Esophagus (tissue), 2 donors: Measurements from ENCODE around the gene LMNTD2. TPM values are rescaled to one million over a fixed set of nuclear protein-coding genes. Genes with fewer than 3 reads are reported as not detected.

Experiments used
- H3K27ac ChIP-seq, 2 donors: one replicate each; pipeline ENCODE4 v1.5.1; 2013; ENCODE audit warnings: low read depth in 2 of 2, mild to moderate bottlenecking in 2 of 2, inconsistent platforms in 1 of 2, low read length in 1 of 2, moderate library complexity in 1 of 2
- H3K27me3 ChIP-seq, 2 donors: one replicate each; pipeline ENCODE4 v1.6.1; 2013; ENCODE audit warnings: low read length in 2 of 2, control low read depth in 1 of 2, mild to moderate bottlenecking in 1 of 2; ENCODE audit not compliant: insufficient read depth in 2 of 2, control insufficient read depth in 1 of 2
- H3K36me3 ChIP-seq, 2 donors: one replicate each; pipeline ENCODE4 v1.6.1; 2013; ENCODE audit warnings: low read length in 1 of 2; ENCODE audit not compliant: control insufficient read depth in 2 of 2, insufficient read depth in 2 of 2
- H3K4me1 ChIP-seq, 2 donors: one replicate each; pipeline ENCODE4 v1.6.1; 2013; ENCODE audit warnings: low read length in 1 of 2; ENCODE audit not compliant: control insufficient read depth in 2 of 2, insufficient read depth in 2 of 2
- H3K4me3 ChIP-seq, 2 donors: one replicate each; pipeline ENCODE4 v1.5.1; 2013; ENCODE audit warnings: low read length in 2 of 2, mild to moderate bottlenecking in 2 of 2, low read depth in 1 of 2, moderate library complexity in 1 of 2
- H3K9me3 ChIP-seq, 2 donors: one replicate each; pipeline ENCODE4 v1.6.1; 2013; ENCODE audit warnings: mild to moderate bottlenecking in 2 of 2, low read depth in 1 of 2, low read length in 1 of 2, moderate library complexity in 1 of 2; ENCODE audit not compliant: control insufficient read depth in 2 of 2, insufficient read depth in 1 of 2
- WGBS, 2 donors: extraction: QIAGEN DNeasy Blood & Tissue Kit; methylation state at CpG; one replicate each; pipeline ENCODE4 v1.1.7; 2013; 5-methylcytosine and 5-hydroxymethylcytosine counted together
- polyA plus RNA-seq, 2 donors: library from polyadenylated mRNA; stranded (reverse); fragments of 200-250 nt; gene quantifications; one replicate each; pipeline ENCODE4 v1.2.3, GENCODE V29; 2013
- donor health status: healthy with polysubstance abuse.
- donor health status: Bipolar disorder and iron deficiency.

LMNTD2 gene
- polyA plus RNA-seq, 2 donors = 2.9 to 6.9 TPM

DNA sequence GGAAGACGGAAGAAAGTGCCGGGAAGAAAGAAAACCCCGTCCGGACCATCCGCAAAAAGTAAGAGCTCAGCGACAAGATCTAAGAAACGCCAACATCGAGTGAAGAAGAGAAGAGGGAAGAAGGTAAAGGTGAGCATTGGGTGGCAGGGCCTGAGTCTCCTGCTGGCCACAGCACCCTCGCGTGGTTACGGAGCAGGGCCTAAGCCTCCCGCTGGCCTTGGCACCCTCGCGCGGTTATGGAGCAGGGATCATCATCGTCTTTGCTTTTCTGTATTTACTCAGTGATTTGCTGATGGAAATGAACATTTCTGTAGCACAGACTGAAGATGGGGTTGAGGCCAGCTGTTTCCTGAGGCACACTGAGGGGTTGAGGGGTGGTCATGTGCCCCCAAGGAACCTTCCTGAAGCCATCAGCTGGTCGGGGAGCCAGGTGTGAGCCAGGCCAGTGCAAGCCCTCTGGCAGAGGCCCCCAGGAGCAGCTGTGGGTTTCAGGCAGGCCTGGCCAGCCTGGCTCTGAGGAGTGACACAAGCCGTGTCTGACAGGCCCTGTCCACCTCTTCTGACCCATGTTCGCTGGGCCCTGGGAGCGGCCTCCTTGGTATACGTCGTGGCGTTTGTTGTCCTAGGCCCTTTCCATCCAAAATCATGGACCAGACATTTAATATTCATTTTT is 41.2 kb upstream of the LMNTD2 start:
- H3K9me3 ChIP-seq = no peaks in the 10 kb centered on the region
- H3K4me1 ChIP-seq = peaks cover 0 to 11% of the 10 kb centered on the region in 2 donors
- peaks cover 28 to 71% of the 10 kb centered on the region in 2 donors for H3K36me3 ChIP-seq
- no peak overlapping the region for H3K27ac ChIP-seq
- WGBS, 2 donors = 93 to 94% methylated on average over 23 of the region's 23 CpGs
- H3K27me3 ChIP-seq = no peaks in the 10 kb centered on the region
- no peak overlapping the region for H3K4me3 ChIP-seq

DNA sequence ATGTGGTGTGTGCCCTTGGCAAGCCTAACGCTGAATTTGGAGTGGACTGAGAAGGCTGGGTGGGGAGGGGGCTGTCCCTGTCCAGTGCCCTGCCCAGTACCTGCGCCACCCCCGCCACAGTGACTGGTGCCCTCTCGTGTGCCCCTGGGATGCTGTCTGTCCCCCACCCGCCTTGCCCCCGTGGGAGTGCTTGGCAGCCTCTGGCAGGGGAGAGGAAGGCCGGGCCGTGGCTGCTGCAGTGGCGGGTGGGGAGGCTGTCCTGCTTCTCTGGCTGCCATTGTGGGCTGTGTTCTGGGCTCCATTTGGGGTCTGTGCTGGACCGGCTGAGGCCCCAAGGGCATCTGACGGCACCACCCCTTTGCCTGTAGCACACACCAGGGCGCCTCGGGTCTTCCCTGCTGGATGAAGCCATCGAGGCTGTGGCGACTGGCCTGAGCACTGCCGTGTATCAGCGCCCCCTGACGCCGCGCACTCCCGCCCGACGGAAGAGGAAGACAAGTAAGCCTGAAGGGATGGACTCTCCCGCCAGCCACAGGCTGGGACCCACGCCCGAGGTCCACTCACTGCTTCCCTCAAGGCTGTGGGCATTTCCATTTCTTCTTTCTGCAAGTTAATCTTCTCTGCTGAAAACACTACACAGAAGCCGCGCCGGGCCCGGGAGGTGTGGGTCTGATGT is 37.6 kb upstream of the LMNTD2 start:
- WGBS, 2 donors = 93 to 94% methylated on average over 29 to 30 of the region's 30 CpGs
- H3K4me1 ChIP-seq = no peaks in the 10 kb centered on the region
- H3K27me3 ChIP-seq = no peaks in the 10 kb centered on the region
- H3K9me3 ChIP-seq = no peaks in the 10 kb centered on the region
- no peak overlapping the region for H3K4me3 ChIP-seq
- H3K27ac ChIP-seq = no peak overlapping the region
- H3K36me3 ChIP-seq = peaks cover 31 to 71% of the 10 kb centered on the region in 2 donors

DNA sequence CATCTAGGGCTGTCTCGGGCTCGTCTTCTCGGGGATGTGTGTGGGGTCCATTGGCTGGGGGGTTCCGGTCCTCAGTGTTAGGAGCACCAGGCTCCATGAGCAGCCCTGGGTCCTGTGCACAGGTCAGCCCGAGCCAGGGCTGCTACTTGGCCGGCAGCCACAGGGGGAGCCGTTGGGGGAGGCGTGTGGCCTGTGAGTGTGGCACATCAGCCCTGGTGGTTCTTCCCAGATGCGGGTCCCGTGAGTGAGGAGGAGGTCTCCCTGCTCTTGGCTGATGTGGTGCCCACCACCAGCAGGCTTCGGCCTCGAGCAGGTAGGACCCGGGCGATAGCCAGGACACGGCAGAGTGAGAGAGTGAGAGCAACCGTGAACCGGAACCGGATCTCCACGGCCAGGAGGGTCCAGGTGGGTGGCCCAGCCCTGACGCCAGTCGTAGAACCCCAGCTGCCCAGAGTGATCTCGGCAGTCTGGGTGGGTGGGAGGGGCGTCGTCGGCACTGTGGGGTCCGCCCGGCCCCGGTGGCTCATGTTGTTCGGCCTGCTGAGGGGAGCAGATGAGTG is 36.7 kb upstream of the LMNTD2 start:
- Histone ChIP-seq H3K4me1 (no peaks in the 10 kb centered on the region), H3K27ac (no peak overlapping the region), H3K36me3 (peaks cover 34 to 76% of the 10 kb centered on the region in 2 donors)

DNA sequence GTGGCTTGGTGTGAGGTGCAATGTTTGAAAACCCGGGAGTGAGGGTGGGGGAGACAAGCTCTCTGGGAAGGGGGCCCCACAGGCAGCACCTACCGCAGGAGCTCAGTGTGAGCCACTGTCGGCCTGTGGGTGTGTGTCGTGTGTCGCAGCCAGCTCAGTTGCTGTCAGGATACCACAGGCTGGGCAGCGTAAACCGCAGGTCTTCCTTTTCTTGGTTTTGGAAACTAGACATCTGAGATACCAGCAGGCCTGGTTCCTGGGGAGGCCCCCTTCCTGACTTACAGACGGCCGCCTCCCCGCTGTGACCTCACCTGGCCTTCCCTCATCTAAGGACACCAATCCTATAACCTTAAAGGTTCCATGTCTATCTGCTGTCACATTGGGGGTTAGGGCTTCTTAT is 35.8 kb upstream of the LMNTD2 start:
- no peaks in the 10 kb centered on the region for H3K9me3 ChIP-seq
- 86 to 87% methylated on average over 10 of the region's 10 CpGs for WGBS, 2 donors
- H3K27me3 ChIP-seq = no peaks in the 10 kb centered on the region
- peaks cover 32 to 72% of the 10 kb centered on the region in 2 donors for H3K36me3 ChIP-seq
- no peaks in the 10 kb centered on the region for H3K4me1 ChIP-seq
- no peak overlapping the region for H3K4me3 ChIP-seq
- H3K27ac ChIP-seq = no peak overlapping the region

More for the DNA sequence above, 36.7 kb upstream of the LMNTD2 start:
- no peaks in the 10 kb centered on the region for H3K27me3 ChIP-seq
- no peak overlapping the region for H3K4me3 ChIP-seq
- 90 to 93% methylated on average over 28 to 29 of the region's 29 CpGs for WGBS, 2 donors
- H3K9me3 ChIP-seq = no peaks in the 10 kb centered on the region

DNA sequence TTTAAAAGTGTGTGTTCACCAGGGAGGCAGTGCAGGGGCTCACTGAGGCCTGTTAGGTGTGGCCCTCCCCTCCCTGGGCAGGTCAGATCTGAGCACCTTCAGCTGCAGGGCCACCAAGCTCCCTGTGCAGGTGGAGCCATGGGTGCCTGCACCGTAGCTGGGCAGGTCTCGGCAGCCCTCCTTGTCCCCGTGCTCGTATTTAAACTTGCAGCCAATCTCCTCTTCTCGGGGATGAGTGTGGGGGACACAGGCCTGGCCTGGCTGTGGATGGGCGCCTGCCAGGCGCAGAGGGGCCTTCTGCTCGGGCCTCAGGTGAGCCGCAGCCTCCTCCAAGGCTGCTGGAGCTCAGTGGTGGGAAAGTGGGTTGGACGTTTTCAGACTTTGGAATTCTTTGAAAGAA is 34.9 kb upstream of the LMNTD2 start:
- WGBS, 2 donors = 90 to 93% methylated on average over 10 of the region's 10 CpGs
- Histone ChIP-seq H3K9me3 (no peaks in the 10 kb centered on the region), H3K4me3 (no peak overlapping the region), H3K36me3 (peaks cover 30 to 73% of the 10 kb centered on the region in 2 donors), H3K4me1 (no peaks in the 10 kb centered on the region), H3K27me3 (no peaks in the 10 kb centered on the region), H3K27ac (no peak overlapping the region)

DNA sequence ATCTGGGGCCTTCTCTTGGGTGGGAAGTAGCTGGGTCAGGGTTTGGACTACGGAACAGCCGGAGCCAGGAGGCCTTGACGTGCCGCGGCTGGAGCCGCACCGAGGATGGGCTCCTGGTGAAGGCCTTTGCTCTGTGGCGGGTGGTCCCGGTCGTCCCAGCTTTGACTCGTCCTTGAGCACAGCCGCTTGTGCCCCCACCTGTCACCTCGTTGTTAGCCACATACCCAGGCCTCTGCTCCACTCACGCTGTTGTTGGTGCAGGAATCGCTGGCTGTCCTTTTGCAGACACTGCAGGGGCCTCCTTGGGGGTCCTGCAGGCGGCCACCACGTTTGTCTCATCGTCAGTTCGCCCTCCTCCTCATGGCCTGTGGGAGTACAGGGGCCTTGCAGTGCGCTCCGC is 32.8 kb upstream of the LMNTD2 start:
- H3K27me3 ChIP-seq = no peaks in the 10 kb centered on the region
- WGBS, 2 donors = 92 to 93% methylated on average over 19 to 21 of the region's 21 CpGs
- no peaks in the 10 kb centered on the region for H3K9me3 ChIP-seq
- no peak overlapping the region for H3K4me3 ChIP-seq
- H3K27ac ChIP-seq = no peak overlapping the region
- no peaks in the 10 kb centered on the region for H3K4me1 ChIP-seq
- peaks cover 24 to 68% of the 10 kb centered on the region in 2 donors for H3K36me3 ChIP-seq

DNA sequence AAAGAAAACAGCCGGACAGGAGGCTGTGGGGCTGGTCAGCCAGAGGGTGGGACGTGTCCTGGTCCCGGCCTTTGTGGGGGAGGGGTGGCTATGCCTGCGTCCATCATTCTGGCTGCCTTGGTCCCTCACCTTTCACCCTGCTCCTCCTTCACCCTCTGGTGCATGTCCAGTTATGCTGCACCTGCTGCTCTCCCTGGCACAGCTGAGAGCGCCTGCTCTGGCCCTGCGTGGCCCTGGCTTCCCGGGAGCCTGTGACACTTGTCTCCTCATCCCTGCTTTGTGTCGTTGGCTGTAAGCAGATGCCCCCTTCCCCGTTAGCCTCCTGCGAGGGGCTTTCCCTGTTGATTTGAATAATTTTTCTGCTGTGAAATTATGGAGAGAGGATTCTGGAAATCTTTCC is 32.4 kb upstream of the LMNTD2 start:
- no peaks in the 10 kb centered on the region for H3K9me3 ChIP-seq
- H3K4me1 ChIP-seq = no peaks in the 10 kb centered on the region
- H3K27ac ChIP-seq = no peak overlapping the region
- peaks cover 22 to 65% of the 10 kb centered on the region in 2 donors for H3K36me3 ChIP-seq
- H3K27me3 ChIP-seq = no peaks in the 10 kb centered on the region
- WGBS, 2 donors = 86 to 87% methylated on average over 10 of the region's 10 CpGs
- H3K4me3 ChIP-seq = no peak overlapping the region

DNA sequence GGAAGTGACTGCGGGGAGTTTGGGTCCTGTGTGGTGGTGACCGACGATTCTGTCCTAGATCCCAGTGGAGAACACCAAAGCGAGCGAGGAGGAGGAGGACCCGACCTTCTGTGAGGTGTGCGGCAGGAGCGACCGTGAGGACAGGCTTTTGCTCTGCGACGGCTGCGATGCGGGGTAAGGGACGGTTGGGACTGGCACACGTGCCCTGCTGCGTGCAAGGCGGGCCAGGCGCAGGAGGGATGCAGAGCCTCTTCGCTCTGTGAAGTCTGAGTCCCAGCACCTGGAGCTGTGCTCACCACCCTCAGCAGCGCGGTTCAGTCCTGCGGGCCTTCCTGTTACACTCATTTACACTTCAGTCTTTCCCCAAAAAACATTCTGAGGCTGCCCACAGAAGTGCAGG is 32.0 kb upstream of the LMNTD2 start:
- Histone ChIP-seq H3K9me3 (no peaks in the 10 kb centered on the region), H3K4me3 (no peak overlapping the region), H3K4me1 (no peaks in the 10 kb centered on the region), H3K27me3 (no peaks in the 10 kb centered on the region), H3K36me3 (peaks cover 23 to 64% of the 10 kb centered on the region in 2 donors), H3K27ac (no peak overlapping the region)
- WGBS, 2 donors = 96% methylated on average over 22 of the region's 22 CpGs

DNA sequence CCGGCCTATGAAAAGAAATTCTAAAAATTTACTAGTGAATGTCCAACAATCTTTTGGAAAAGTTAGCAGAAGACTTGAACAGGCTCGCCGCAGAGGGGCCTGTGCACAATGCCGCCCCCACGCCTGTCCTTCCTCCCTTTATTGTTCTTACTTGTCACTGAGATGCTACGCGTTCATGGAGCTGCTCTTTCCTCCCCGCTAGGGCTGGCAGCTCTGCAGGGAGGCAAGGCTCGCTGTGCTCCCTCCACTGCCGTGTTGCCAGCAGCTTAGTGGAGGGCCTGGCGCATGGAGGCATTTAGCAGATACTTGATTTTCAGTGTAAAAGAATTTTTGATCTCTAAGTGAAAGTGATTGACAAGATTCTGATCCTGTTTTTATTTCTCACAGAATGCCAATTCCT is 30.5 kb upstream of the LMNTD2 start:
- H3K4me3 ChIP-seq = no peak overlapping the region
- 83 to 88% methylated on average over 11 of the region's 11 CpGs for WGBS, 2 donors
- H3K4me1 ChIP-seq = no peaks in the 10 kb centered on the region
- no peaks in the 10 kb centered on the region for H3K9me3 ChIP-seq
- no peak overlapping the region for H3K27ac ChIP-seq
- peaks cover 27 to 65% of the 10 kb centered on the region in 2 donors for H3K36me3 ChIP-seq
- no peaks in the 10 kb centered on the region for H3K27me3 ChIP-seq
